K562 (cell line): ENCODE data around the gene MLLT6. TPM values are rescaled to one million over a fixed set of nuclear protein-coding genes. Genes with fewer than 3 reads are reported as not detected.

ENCODE experiments used
- BHLHE40 ChIP-seq: IDR thresholded peaks from 2 replicates; pipeline ENCODE4 v1.6.1; 2011; ENCODE audit warnings: low read length, improper control_type of control experiment
- CREBBP ChIP-seq: IDR thresholded peaks from one replicate; pipeline ENCODE4 v1.6.1; 2012; ENCODE audit warnings: low read depth, mild to moderate bottlenecking, control low read depth, inconsistent platforms, low read length
- ESRRA ChIP-seq: fragments of 450-650 bp; IDR thresholded peaks from 2 replicates; pipeline ENCODE4 v1.6.1; 2014; ENCODE audit warnings: low read depth, mild to moderate bottlenecking, moderate library complexity, borderline replicate concordance
- FIP1L1 ChIP-seq: fragments of 200-400 bp; formaldehyde crosslinking; IDR thresholded peaks from 2 replicates; pipeline ENCODE4 v1.6.1; 2018; ENCODE audit warnings: mild to moderate bottlenecking, low read depth, low read length; ENCODE audit not compliant: poor library complexity, severe bottlenecking
- KAT2B ChIP-seq: IDR thresholded peaks from one replicate; pipeline ENCODE4 v1.6.1; 2012; ENCODE audit warnings: low read depth, mild to moderate bottlenecking, control low read depth, inconsistent platforms, low read length, moderate library complexity
- MAFG ChIP-seq: fragments of 450-650 bp; conservative IDR thresholded peaks from 2 replicates; pipeline ENCODE4 v1.6.1; 2016; ENCODE audit warnings: missing genetic modification characterization, missing compliant biosample characterization
- PPARD ChIP-seq: fragments of 250-450 bp; sonication (Bioruptor Pico); IDR thresholded peaks from 2 replicates; pipeline ENCODE4 v1.8.0; 2022; ENCODE audit warnings: inconsistent platforms, mild to moderate bottlenecking, moderate library complexity
- ZNF316 ChIP-seq: fragments of 450-650 bp; IDR thresholded peaks from 2 replicates; pipeline ENCODE4 v1.6.1; 2016
- ZNF717 ChIP-seq: fragments of 250-450 bp; sonication (Bioruptor Pico); IDR thresholded peaks from 2 replicates; pipeline ENCODE4 v1.5.0; 2021
- polyA plus RNA-seq, 8 experiments: library from polyadenylated mRNA; depleted of rRNA in 4 of 8; stranded (reverse) in 5 of 8; unstranded in 3 of 8; fragments of >200 nt; fragmentation: Nextera tagmentation in 2 of 8; fragmentation: Illumina TruSeq in 1 of 8; extraction: Ambion mirVana in 2 of 8; extraction: Trizol in 1 of 8; gene quantifications; 2 replicates each; pipeline versions ENCODE4 v1.2.1 to v1.2.3, GENCODE V29; 2011 to 2014; ENCODE audit warnings: inconsistent platforms in 1 of 8, missing spikeins in 1 of 8
- total RNA-seq, 7 experiments: library from RNA; depleted of rRNA in 6 of 7; stranded (reverse); fragments of >200 nt in 6 of 7; fragmentation: Illumina TruSeq in 2 of 7; extraction: Trizol in 2 of 7; gene quantifications; 2 replicates each; pipeline versions ENCODE4 v1.2.1 to v1.2.3, GENCODE V29; 2011 to 2021; ENCODE audit warnings: low replicate concordance in 1 of 7
- TF ChIP-seq, protein P1 (sequence below), 2 experiments: fragments of 450-650 bp; IDR thresholded peaks; 2 replicates each; pipeline ENCODE4 v1.6.1; 2016; ENCODE audit warnings: mild to moderate bottlenecking in 2 of 2, borderline replicate concordance in 1 of 2, low read depth in 1 of 2, moderate library complexity in 1 of 2
- TF ChIP-seq, protein P2 (sequence below), 2 experiments: fragments of 450-650 bp; conservative IDR thresholded peaks; 2 replicates each; pipeline ENCODE4 v1.6.1; 2017; ENCODE audit warnings: mild to moderate bottlenecking in 2 of 2, moderate library complexity in 2 of 2
- TF ChIP-seq, protein P3 (sequence below): fragments of 250-450 bp; sonication (Bioruptor Pico); IDR thresholded peaks from 2 replicates; pipeline ENCODE4 v1.8.0; 2022; ENCODE audit warnings: moderate library complexity, mild to moderate bottlenecking, inconsistent platforms
- TF ChIP-seq, protein P4 (sequence below): fragments of 450-650 bp; IDR thresholded peaks from 2 replicates; pipeline ENCODE4 v1.6.1; 2016; ENCODE audit warnings: borderline replicate concordance
- TF ChIP-seq, protein P5 (sequence below): sonication (generic); formaldehyde crosslinking; IDR thresholded peaks from 2 replicates; pipeline ENCODE4 v1.9.0; 2022; ENCODE audit warnings: mild to moderate bottlenecking, missing genetic modification reagents

Gene MLLT6
- total and polyA plus RNA-seq, 9 of the 15 experiments (the other 6 are each of a cell fraction or from before 2014, with no cell fraction given): 3.1 to 71.7 (median 30.0) TPM

DNA sequence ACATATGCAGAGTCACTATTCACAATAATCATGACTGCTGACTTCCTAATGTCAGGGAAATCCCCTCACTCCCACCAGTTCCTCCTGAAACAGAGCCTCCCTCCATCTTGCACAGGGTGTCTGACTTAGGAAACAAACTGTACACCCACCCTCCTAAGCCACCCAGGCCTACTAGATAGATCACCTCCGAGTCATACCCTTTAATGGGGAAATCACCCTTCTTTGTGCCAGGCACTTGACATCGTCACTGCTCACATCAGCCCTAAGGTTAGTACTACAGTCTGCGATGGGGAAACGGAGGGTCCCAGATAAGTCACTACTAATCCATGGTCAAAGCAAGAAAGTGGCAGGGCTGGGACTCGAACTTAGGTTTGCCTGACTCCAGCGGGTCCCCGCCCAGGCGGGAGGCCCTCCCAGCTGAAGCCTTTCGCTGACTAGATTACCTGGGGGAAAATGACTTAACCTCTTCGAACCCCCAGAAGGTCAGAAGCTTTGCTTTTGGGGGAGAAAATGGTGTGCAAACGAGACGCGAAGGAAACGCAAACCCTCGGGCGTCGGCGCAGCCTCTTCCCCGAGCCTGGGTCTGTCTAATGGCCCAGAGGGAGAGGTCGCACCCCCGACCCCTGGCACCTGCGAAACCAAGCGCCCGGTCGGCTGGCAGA, 3.4 kb upstream of the MLLT6 start (continued):
- TF ChIP-seq, protein P1, sequence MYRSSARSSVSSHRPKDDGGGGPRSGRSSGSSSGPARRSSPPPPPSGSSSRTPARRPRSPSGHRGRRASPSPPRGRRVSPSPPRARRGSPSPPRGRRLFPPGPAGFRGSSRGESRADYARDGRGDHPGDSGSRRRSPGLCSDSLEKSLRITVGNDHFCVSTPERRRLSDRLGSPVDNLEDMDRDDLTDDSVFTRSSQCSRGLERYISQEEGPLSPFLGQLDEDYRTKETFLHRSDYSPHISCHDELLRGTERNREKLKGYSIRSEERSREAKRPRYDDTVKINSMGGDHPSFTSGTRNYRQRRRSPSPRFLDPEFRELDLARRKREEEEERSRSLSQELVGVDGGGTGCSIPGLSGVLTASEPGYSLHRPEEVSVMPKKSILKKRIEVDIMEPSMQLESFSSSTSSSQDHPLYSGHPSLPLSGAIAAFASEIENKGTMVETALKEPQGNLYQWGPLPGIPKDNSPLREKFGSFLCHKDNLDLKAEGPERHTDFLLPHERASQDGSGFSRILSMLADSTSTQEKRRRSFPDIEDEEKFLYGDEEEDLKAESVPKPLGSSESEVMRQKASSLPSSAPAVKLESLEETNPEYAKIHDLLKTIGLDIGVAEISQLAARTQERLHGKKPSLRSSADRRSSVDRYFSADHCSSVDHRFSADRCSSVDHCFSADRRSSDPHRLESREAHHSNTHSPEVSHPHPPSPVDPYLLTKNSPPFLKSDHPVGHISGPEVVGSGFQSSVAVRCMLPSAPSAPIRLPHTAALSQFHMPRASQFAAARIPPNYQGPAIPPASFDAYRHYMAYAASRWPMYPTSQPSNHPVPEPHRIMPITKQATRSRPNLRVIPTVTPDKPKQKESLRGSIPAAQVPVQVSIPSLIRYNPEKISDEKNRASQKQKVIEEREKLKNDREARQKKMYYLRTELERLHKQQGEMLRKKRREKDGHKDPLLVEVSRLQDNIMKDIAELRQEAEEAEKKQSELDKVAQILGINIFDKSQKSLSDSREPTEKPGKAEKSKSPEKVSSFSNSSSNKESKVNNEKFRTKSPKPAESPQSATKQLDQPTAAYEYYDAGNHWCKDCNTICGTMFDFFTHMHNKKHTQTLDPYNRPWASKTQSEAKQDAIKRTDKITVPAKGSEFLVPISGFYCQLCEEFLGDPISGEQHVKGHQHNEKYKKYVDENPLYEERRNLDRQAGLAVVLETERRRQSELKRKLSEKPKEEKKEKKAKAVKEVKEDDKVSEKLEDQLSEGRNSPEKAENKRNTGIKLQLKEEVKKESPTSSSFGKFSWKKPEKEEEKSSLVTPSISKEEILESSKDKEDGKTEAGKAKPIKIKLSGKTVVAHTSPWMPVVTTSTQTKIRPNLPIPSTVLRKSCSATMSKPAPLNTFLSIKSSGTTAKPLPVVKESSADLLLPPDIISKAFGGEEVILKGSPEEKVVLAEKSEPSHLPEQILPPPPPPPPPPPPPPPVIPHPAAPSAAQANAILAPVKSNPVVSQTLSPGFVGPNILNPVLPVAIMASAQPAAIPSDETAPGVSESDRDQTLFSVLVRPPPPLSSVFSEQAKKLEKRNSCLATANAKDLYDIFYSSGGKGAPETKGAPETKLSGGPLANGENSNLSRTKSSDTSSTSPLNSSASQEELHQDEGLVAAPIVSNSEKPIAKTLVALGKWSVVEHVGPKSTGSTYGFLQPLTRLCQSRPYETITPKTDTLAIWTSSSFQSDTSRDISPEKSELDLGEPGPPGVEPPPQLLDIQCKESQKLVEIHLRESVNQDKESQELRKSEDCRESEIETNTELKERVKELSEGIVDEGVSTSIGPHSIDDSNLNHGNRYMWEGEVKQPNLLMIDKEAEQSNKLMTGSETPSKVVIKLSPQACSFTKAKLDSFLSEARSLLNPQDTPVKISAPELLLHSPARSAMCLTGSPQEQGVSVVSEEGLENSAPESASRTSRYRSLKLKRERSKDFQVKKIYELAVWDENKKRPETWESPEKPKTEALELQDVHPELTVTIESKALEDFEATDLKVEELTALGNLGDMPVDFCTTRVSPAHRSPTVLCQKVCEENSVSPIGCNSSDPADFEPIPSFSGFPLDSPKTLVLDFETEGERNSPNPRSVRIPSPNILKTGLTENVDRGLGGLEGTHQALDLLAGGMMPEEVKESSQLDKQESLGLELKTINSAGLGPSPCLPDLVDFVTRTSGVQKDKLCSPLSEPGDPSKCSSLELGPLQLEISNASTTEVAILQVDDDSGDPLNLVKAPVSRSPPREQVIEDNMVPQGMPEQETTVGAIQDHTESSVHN (IDR thresholded peaks at IDR 0.05; ENCODE audit: borderline replicate concordance in 1 of 2, low read depth in 1 of 2): 0 out of 4 replicates have a peak, but pooled peaks of 1 of the 2 experiments have one; percentile 41
- TF ChIP-seq ESRRA (no peak), FIP1L1 (no peak), CREBBP (no peak), ZNF316 (peak; percentile 71), BHLHE40 (peak; percentile 4; the same call in 1 of the 2 replicates), ZNF717 (CRISPR knock-in tag) (no peak), MAFG (tag) (peak; percentile 42), PPARD (no peak), KAT2B (no peak)
- TF ChIP-seq, protein P2, sequence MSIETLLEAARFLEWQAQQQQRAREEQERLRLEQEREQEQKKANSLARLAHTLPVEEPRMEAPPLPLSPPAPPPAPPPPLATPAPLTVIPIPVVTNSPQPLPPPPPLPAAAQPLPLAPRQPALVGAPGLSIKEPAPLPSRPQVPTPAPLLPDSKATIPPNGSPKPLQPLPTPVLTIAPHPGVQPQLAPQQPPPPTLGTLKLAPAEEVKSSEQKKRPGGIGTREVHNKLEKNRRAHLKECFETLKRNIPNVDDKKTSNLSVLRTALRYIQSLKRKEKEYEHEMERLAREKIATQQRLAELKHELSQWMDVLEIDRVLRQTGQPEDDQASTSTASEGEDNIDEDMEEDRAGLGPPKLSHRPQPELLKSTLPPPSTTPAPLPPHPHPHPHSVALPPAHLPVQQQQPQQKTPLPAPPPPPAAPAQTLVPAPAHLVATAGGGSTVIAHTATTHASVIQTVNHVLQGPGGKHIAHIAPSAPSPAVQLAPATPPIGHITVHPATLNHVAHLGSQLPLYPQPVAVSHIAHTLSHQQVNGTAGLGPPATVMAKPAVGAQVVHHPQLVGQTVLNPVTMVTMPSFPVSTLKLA (conservative IDR thresholded peaks at IDR 0.05): no peak
- TF ChIP-seq, protein P3, sequence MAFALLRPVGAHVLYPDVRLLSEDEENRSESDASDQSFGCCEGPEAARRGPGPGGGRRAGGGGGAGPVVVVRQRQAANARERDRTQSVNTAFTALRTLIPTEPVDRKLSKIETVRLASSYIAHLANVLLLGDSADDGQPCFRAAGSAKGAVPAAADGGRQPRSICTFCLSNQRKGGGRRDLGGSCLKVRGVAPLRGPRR (CRISPR knock-in tag): no peak
- TF ChIP-seq, protein P4, sequence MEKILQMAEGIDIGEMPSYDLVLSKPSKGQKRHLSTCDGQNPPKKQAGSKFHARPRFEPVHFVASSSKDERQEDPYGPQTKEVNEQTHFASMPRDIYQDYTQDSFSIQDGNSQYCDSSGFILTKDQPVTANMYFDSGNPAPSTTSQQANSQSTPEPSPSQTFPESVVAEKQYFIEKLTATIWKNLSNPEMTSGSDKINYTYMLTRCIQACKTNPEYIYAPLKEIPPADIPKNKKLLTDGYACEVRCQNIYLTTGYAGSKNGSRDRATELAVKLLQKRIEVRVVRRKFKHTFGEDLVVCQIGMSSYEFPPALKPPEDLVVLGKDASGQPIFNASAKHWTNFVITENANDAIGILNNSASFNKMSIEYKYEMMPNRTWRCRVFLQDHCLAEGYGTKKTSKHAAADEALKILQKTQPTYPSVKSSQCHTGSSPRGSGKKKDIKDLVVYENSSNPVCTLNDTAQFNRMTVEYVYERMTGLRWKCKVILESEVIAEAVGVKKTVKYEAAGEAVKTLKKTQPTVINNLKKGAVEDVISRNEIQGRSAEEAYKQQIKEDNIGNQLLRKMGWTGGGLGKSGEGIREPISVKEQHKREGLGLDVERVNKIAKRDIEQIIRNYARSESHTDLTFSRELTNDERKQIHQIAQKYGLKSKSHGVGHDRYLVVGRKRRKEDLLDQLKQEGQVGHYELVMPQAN: peak; percentile 44; the same call in 1 of the 2 replicates
- TF ChIP-seq, protein P5, sequence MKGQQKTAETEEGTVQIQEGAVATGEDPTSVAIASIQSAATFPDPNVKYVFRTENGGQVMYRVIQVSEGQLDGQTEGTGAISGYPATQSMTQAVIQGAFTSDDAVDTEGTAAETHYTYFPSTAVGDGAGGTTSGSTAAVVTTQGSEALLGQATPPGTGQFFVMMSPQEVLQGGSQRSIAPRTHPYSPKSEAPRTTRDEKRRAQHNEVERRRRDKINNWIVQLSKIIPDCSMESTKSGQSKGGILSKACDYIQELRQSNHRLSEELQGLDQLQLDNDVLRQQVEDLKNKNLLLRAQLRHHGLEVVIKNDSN: no peak
